RWPE1 (cell line): Measurements from ENCODE around the gene EPHB1.

Experiments
- CTCF ChIA-PET: fragments of 350-600 bp; sonication (Branson Sonifier 250); formaldehyde crosslinking; extraction: SDS; loops from one replicate; lab custom pipeline; 2021; lab: Yijun Ruan, JAX
- POLR2A ChIA-PET: fragments of 400-600 bp; formaldehyde crosslinking; extraction: SDS; loops from one replicate; lab custom pipeline; 2020; ENCODE audit warnings: antibody characterized with exemption; ENCODE audit not compliant: low non-redundant PET; lab: Yijun Ruan, JAX
- DNase-seq: peaks from one replicate; pipeline ENCODE4 v3.0.0; 2012; ENCODE audit warnings: low spot score
- H3K27ac ChIP-seq: fragments of 450-650 bp; 2 replicates; pipeline ENCODE4 v1.5.1; 2017
- CTCF ChIP-seq: fragments of 450-650 bp; conservative IDR thresholded peaks from 2 replicates; pipeline ENCODE4 v1.5.1; 2017; ENCODE audit warnings: low read depth, mild to moderate bottlenecking

Gene EPHB1

DNA sequence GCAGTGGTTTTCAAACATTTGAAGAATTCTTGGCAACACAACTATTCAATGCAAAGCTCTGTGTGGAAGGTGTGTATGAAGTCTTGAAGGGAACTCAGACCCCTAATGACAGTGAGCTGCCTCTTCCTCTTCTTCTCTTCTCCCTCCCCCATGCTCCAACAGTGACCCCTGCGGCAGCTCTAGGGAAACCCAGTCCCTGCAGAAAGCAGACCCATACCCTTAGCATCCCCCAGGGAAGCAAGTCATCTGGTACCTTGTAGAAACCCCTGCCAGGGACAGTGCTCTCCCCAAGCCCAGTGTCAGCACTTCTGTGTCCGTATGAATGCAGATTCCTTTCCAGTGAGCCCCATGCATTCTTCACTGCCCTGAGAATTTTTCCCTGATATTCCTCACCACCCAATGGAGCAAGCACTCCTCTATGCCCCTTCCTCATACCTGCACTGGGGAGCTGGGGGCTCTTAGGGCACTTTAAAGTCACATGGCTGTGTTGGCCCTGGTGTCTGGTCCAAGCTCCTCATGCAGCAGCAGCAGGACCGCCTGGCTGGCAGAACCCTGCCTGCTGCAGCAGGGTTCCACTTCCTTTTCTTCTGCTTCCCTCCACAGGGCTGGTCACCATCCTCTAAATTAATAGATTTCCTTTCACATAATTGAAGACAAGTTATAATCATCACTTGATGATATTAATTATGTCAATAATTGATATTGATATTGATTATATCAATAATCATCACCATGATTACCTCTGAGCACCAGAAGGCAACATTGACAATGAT, 442.5 kb downstream of the EPHB1 start:
- ChIA-PET POLR2A (no interaction called here), CTCF (no interaction called here)
- H3K27ac ChIP-seq = no peak overlapping the region
- no peak for TF ChIP-seq CTCF
- no peak for DNase-seq

DNA sequence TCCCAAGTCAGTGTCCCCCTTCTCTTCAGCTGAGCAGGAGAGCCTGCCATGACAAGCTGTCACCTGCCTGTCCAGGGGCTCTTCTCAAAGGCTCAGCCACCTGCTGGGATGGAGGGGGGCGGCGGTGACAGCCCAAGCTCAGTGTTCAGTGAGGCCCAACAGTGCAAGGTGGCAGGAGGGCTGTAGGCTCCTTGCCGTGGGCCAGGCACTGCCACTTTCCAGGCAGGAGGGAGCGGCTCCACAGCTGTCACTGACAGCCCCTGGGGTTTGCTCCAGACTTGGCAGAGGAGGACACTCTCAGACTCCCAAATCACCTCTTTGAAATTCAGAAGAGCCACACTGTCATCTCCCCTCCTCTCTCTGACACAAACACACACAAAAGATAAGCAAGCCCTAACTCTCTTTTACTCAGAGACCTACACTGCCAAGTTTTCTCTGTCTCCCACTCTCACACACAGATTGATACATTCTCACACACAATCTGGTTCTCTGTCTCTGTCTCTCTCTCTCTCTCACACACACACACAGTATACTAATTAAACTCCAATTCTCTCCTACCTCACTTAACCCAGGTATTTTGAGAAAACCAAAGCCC, 443.3 kb downstream of the EPHB1 start:
- no peak overlapping the region for H3K27ac ChIP-seq
- no peak for TF ChIP-seq CTCF
- CTCF ChIA-PET = no interaction called here
- no peak for DNase-seq
- POLR2A ChIA-PET = no interaction called here

DNA sequence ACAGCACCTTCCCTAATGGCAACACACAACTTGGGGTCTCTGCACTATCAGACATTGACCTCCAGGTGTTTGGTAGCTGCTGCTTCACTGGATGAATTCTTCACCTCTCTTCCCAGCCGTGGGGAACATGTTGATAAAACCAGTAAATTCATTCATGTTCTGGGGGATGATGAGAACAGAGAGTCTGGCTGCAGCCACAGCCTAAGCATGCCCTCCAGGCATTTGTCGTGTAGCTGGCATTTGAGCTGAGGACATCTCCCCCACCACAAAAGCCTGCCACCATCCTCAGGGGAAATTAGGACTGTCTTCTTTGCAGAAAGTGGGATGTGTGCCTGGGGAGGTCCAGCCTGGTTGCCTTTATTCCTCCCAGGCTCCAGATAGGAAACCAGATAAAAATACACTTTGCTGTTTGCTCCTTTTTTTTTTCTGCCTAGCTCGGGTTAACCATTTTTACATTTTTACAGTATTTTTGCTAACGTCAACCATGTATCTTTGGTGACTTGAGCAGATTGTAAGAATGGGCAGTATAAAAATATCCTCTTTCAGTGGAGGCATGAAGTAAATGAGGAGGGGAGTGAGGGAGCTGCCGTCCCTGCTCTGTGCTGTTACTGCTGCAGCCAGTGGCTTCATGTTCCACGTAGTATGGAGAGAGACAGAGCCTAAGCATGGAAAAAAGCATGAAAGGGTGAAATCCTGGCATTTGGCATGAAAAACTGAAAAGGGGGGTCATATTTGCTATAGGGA, 444.0 kb downstream of the EPHB1 start:
- TF ChIP-seq CTCF = no peak
- DNase-seq = no peak
- POLR2A ChIA-PET = no interaction called here
- CTCF ChIA-PET = interaction anchor here (0.7 kb wide), 1 partner anchor 518 kb away, joined by 4 read pairs; no protein-coding TSS in a partner anchor
- H3K27ac ChIP-seq = no peak overlapping the region

DNA sequence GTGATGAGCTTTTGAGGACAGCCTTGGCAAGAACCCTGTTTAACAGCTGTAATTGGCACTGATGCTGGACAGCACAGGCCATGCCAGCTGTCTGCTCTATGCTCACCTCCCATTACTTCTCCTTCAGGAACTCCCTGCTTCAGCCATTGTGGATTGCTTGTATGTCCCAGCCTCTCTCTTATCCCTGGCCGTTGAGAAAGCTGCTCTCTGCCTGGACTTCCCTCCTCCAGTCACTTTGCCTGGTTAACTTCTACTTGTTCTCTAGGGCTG, 444.5 kb downstream of the EPHB1 start:
- ChIA-PET POLR2A (no interaction called here), CTCF (interaction anchor here (0.7 kb wide), 1 partner anchor 519 kb away, joined by 4 read pairs; no protein-coding TSS in a partner anchor)
- DNase-seq = no peak
- no peak overlapping the region for H3K27ac ChIP-seq
- no peak for TF ChIP-seq CTCF

DNA sequence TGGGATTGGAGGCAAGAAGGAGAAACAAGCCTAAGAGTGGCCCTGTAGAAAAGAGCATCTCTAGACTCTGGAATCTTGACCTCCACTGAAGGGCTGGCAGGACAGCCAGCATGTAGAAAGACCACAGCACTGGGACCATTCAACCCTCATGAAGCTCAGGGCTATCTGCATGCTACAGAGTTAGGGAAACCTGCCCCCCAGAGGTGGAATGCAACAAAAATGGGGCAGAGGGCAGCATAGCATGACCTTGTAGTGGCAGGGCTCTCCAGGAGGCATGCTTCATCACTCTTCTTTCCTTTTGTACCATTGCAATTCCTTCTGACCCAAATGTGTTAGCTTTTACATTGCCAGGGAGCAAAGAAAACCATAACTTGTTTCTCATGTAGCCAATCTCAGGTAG, 445.4 kb downstream of the EPHB1 start:
- DNase-seq = no peak
- POLR2A ChIA-PET = no interaction called here
- H3K27ac ChIP-seq = no peak overlapping the region
- no peak for TF ChIP-seq CTCF
- CTCF ChIA-PET = interaction anchor here (0.6 kb wide), 1 partner anchor 20 kb away, joined by 3 read pairs; no protein-coding TSS in a partner anchor

DNA sequence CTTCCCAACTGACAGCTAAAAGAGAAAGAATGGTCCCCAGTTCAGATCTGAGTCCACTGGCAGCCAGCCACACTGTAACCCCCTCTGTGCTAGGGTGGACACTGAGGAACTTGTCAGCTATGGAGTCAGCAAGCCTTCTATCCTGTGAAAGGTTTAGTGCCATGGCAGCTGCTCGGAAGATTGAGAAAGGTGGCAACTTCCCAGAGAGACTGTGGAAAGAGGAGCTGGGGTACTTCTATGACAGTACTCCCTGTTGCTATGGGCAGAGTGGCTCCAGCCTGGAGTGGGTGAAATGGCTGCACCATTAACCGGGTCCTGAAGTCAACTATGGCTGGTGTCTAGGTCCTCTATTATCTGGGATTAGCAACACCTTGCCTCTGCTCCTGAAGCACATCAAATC, 447.2 kb downstream of the EPHB1 start:
- POLR2A ChIA-PET = no interaction called here

More for the DNA sequence above, 447.2 kb downstream of the EPHB1 start:
- no peak for DNase-seq
- no peak for TF ChIP-seq CTCF
- H3K27ac ChIP-seq = no peak overlapping the region
- CTCF ChIA-PET = no interaction called here
